K562 (cell line): ENCODE data around the gene PGA3. TPM values are rescaled to one million over a fixed set of nuclear protein-coding genes. Genes with fewer than 3 reads are reported as not detected.

Experiments
- FOXA1 ChIP-seq: fragments of 450-650 bp; IDR thresholded peaks from 2 replicates; pipeline ENCODE4 v1.6.1; 2016; ENCODE audit warnings: mild to moderate bottlenecking, borderline replicate concordance
- GTF2A2 ChIP-seq: IDR thresholded peaks from 2 replicates; pipeline ENCODE4 v1.6.1; 2016; ENCODE audit warnings: mild to moderate bottlenecking, missing genetic modification characterization, missing compliant biosample characterization
- PRMT5 ChIP-seq: sonication (generic); formaldehyde crosslinking; IDR thresholded peaks from 2 replicates; pipeline ENCODE4 v1.5.0; 2020; ENCODE audit warnings: missing genetic modification reagents
- RFX5 ChIP-seq: IDR thresholded peaks from 2 replicates; pipeline ENCODE4 v1.6.1; 2011; ENCODE audit warnings: low read depth, mild to moderate bottlenecking, improper control_type of control experiment, low read length
- SRSF7 ChIP-seq: fragments of 200-400 bp; formaldehyde crosslinking; optimal IDR thresholded peaks from 2 replicates; pipeline ENCODE3; 2017; ENCODE audit warnings: mild to moderate bottlenecking, low read depth, low read length
- ZNF311 ChIP-seq: fragments of 250-450 bp; sonication (Bioruptor Pico); IDR thresholded peaks from 2 replicates; pipeline ENCODE4 v1.4.0; 2020; ENCODE audit warnings: mild to moderate bottlenecking, moderate library complexity
- ZNF316 ChIP-seq: fragments of 450-650 bp; IDR thresholded peaks from 2 replicates; pipeline ENCODE4 v1.6.1; 2016
- ZNF444 ChIP-seq: fragments of 250-450 bp; sonication (Bioruptor Pico); IDR thresholded peaks from 2 replicates; pipeline ENCODE4 v1.4.0; 2020; ENCODE audit warnings: mild to moderate bottlenecking, moderate library complexity
- ZNF561 ChIP-seq: fragments of 450-650 bp; formaldehyde crosslinking; conservative IDR thresholded peaks from 2 replicates; pipeline ENCODE4 v1.4.0; 2020; ENCODE audit warnings: mild to moderate bottlenecking, moderate library complexity
- ZNF780A ChIP-seq: fragments of 250-450 bp; sonication (Bioruptor Pico); IDR thresholded peaks from 2 replicates; pipeline ENCODE4 v1.5.0; 2021; ENCODE audit warnings: mild to moderate bottlenecking
- polyA plus RNA-seq, 8 experiments: library from polyadenylated mRNA; depleted of rRNA in 4 of 8; stranded (reverse) in 5 of 8; unstranded in 3 of 8; fragments of >200 nt; fragmentation: Nextera tagmentation in 2 of 8; fragmentation: Illumina TruSeq in 1 of 8; extraction: Ambion mirVana in 2 of 8; extraction: Trizol in 1 of 8; gene quantifications; 2 replicates each; pipeline versions ENCODE4 v1.2.1 to v1.2.3, GENCODE V29; 2011 to 2014; ENCODE audit warnings: inconsistent platforms in 1 of 8, missing spikeins in 1 of 8
- total RNA-seq, 7 experiments: library from RNA; depleted of rRNA in 6 of 7; stranded (reverse); fragments of >200 nt in 6 of 7; fragmentation: Illumina TruSeq in 2 of 7; extraction: Trizol in 2 of 7; gene quantifications; 2 replicates each; pipeline versions ENCODE4 v1.2.1 to v1.2.3, GENCODE V29; 2011 to 2021; ENCODE audit warnings: low replicate concordance in 1 of 7
- TF ChIP-seq, protein P1 (sequence below): sonication (generic); formaldehyde crosslinking; IDR thresholded peaks from 2 replicates; pipeline ENCODE4 v1.8.1; 2022; ENCODE audit warnings: missing genetic modification reagents
- TF ChIP-seq, protein P2 (sequence below): fragments of 450-650 bp; IDR thresholded peaks from one replicate; pipeline ENCODE4 v1.6.1; 2018; ENCODE audit warnings: mild to moderate bottlenecking, moderate library complexity; ENCODE audit not compliant: partially characterized antibody
- TF ChIP-seq, protein P3 (sequence below): fragments of 450-650 bp; IDR thresholded peaks from 2 replicates; pipeline ENCODE4 v1.6.1; 2017; ENCODE audit warnings: mild to moderate bottlenecking, moderate library complexity
- TF ChIP-seq, protein P4 (sequence below): fragments of 450-650 bp; IDR thresholded peaks from 2 replicates; pipeline ENCODE4 v1.6.1; 2014; ENCODE audit warnings: low read depth, mild to moderate bottlenecking, moderate library complexity, borderline replicate concordance
- TF ChIP-seq, protein P5 (sequence below): fragments of 250-450 bp; sonication (Bioruptor Pico); IDR thresholded peaks from 2 replicates; pipeline ENCODE4 v1.9.0; 2021; ENCODE audit warnings: mild to moderate bottlenecking, inconsistent platforms
- TF ChIP-seq, protein P6 (sequence below), 2 experiments: fragments of 450-650 bp in 1 of 2; sonication (generic) in 1 of 2; formaldehyde crosslinking in 1 of 2; IDR thresholded peaks in 1 of 2; conservative IDR thresholded peaks in 1 of 2; 2 replicates each; pipeline versions ENCODE4 v1.6.1 to v1.8.1; 2016 to 2023; ENCODE audit warnings: mild to moderate bottlenecking in 2 of 2, moderate library complexity in 2 of 2, inconsistent platforms in 1 of 2, missing genetic modification reagents in 1 of 2

Gene PGA3
- total and polyA plus RNA-seq, 9 of the 15 experiments (the other 6 are each of a cell fraction or from before 2014, with no cell fraction given), result 0.15 to 0.18 (median 0.18) TPM; not detected in 6

DNA sequence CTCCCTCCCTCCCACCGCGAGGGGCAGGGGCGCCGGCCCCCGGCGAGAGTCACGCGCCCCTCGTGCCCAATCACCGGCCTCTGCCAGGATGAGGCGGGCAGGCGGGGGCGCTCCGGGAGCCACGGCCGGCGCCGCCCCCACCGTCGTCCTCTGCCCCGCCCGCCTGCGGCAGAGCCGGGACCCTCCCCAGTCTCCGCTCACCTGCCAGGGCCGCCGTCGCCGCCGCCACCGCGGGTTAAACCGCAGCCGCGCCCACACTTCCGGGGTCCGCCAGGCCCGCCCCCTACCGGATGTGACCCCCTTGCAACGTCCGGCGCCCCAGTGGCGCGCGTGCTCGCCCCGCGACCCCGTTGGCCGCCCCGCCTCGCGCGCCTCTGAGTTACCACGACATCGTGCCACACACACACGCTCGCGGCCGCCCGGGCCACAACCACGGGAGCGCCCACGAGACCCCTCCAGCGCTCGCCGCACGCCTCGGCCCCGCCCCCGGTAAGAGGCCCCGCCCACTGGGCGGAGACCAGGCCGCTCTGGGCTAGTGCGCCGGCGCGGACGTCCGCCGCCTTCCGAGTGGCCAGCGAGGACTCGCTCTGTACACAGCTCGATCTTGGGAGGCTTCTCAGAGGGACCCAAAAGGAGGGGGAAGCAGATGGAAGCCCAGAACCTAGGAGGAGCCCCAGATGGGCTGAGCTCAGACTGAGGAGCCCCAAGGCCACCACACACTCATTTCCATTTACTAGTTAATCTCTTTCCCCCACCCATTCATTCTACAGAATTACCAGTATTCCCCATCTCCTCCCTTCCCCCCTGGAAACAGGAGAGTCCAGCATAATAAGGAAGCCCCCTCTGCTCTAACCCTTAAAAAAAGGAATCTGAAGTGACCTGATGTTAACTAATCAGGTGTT is 41.9 kb upstream of the PGA3 start, which contains the start of gene VPS37C (continued):
- TF ChIP-seq, protein P1, sequence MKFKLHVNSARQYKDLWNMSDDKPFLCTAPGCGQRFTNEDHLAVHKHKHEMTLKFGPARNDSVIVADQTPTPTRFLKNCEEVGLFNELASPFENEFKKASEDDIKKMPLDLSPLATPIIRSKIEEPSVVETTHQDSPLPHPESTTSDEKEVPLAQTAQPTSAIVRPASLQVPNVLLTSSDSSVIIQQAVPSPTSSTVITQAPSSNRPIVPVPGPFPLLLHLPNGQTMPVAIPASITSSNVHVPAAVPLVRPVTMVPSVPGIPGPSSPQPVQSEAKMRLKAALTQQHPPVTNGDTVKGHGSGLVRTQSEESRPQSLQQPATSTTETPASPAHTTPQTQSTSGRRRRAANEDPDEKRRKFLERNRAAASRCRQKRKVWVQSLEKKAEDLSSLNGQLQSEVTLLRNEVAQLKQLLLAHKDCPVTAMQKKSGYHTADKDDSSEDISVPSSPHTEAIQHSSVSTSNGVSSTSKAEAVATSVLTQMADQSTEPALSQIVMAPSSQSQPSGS (CRISPR knock-in tag), result no peak
- TF ChIP-seq FOXA1, result no peak
- TF ChIP-seq, protein P2, sequence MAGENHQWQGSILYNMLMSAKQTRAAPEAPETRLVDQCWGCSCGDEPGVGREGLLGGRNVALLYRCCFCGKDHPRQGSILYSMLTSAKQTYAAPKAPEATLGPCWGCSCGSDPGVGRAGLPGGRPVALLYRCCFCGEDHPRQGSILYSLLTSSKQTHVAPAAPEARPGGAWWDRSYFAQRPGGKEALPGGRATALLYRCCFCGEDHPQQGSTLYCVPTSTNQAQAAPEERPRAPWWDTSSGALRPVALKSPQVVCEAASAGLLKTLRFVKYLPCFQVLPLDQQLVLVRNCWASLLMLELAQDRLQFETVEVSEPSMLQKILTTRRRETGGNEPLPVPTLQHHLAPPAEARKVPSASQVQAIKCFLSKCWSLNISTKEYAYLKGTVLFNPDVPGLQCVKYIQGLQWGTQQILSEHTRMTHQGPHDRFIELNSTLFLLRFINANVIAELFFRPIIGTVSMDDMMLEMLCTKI, result no peak
- TF ChIP-seq RFX5, result no peak
- no peak for TF ChIP-seq ZNF561
- TF ChIP-seq, protein P3, sequence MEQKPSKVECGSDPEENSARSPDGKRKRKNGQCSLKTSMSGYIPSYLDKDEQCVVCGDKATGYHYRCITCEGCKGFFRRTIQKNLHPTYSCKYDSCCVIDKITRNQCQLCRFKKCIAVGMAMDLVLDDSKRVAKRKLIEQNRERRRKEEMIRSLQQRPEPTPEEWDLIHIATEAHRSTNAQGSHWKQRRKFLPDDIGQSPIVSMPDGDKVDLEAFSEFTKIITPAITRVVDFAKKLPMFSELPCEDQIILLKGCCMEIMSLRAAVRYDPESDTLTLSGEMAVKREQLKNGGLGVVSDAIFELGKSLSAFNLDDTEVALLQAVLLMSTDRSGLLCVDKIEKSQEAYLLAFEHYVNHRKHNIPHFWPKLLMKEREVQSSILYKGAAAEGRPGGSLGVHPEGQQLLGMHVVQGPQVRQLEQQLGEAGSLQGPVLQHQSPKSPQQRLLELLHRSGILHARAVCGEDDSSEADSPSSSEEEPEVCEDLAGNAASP, result no peak
- TF ChIP-seq PRMT5, result no peak
- TF ChIP-seq, protein P4, sequence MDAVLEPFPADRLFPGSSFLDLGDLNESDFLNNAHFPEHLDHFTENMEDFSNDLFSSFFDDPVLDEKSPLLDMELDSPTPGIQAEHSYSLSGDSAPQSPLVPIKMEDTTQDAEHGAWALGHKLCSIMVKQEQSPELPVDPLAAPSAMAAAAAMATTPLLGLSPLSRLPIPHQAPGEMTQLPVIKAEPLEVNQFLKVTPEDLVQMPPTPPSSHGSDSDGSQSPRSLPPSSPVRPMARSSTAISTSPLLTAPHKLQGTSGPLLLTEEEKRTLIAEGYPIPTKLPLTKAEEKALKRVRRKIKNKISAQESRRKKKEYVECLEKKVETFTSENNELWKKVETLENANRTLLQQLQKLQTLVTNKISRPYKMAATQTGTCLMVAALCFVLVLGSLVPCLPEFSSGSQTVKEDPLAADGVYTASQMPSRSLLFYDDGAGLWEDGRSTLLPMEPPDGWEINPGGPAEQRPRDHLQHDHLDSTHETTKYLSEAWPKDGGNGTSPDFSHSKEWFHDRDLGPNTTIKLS, result peak; percentile 62; the same call in 1 of the 2 replicates
- TF ChIP-seq, protein P5, sequence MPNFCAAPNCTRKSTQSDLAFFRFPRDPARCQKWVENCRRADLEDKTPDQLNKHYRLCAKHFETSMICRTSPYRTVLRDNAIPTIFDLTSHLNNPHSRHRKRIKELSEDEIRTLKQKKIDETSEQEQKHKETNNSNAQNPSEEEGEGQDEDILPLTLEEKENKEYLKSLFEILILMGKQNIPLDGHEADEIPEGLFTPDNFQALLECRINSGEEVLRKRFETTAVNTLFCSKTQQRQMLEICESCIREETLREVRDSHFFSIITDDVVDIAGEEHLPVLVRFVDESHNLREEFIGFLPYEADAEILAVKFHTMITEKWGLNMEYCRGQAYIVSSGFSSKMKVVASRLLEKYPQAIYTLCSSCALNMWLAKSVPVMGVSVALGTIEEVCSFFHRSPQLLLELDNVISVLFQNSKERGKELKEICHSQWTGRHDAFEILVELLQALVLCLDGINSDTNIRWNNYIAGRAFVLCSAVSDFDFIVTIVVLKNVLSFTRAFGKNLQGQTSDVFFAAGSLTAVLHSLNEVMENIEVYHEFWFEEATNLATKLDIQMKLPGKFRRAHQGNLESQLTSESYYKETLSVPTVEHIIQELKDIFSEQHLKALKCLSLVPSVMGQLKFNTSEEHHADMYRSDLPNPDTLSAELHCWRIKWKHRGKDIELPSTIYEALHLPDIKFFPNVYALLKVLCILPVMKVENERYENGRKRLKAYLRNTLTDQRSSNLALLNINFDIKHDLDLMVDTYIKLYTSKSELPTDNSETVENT, result 0 out of 2 replicates have a peak, but pooled peaks have one; percentile 51
- TF ChIP-seq, protein P6, sequence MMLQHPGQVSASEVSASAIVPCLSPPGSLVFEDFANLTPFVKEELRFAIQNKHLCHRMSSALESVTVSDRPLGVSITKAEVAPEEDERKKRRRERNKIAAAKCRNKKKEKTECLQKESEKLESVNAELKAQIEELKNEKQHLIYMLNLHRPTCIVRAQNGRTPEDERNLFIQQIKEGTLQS (IDR thresholded peaks at IDR 0.05), result no peak
- TF ChIP-seq, protein P6 (CRISPR knock-in tag; conservative IDR thresholded peaks at IDR 0.05), result no peak
- no peak for TF ChIP-seq SRSF7
- no peak for TF ChIP-seq ZNF311 (CRISPR knock-in tag)
- TF ChIP-seq ZNF780A, result no peak
- no peak for TF ChIP-seq ZNF316
- no peak for TF ChIP-seq GTF2A2 (tag)
- TF ChIP-seq ZNF444 (CRISPR knock-in tag), result no peak
